Right lobe of liver (tissue), 4 donors: ENCODE results near the gene NOP10.

Experiments used
- CTCF ChIP-seq, 4 donors: fragments of 200-600 bp in 3 of 4; fragments of 450-650 bp in 1 of 4; IDR thresholded peaks; one replicate each; pipeline versions ENCODE4 v1.5.1 to v1.8.0; 2016 to 2022; ENCODE audit warnings: antibody characterized with exemption in 4 of 4, mild to moderate bottlenecking in 2 of 4
- POLR2A ChIP-seq: fragments of 450-650 bp; IDR thresholded peaks from one replicate; pipeline ENCODE4 v1.6.1; 2017; ENCODE audit warnings: antibody characterized with exemption, mild to moderate bottlenecking
- donor health status: DM: no; HTN: no; CAD: no.
- donor health status: DM: no; HTN: no; CAD: no.
- donor health status: DM: no; HTN: yes; CAD: no.

GRCh38 chr15:34314491-34315490, 28.1 kb downstream of the NOP10 start:
- TF ChIP-seq CTCF (IDR thresholded peaks at IDR 0.05) (no peak), POLR2A (no peak)
